H1 (cell line): ENCODE results near the gene PDK2.
A peak's percentile ranks its signal among the peaks of the same experiment; 100 is the strongest.

Experiments
- CBX8 ChIP-seq: fragments of 300-800, 300-1000 bp; sonication (generic); IDR thresholded peaks from 2 replicates; pipeline ENCODE4 v1.7.1; 2016; ENCODE audit warnings: low read depth, low read length, borderline replicate concordance
- CTCF ChIP-seq, 3 experiments: IDR thresholded peaks; 1 replicate in 2 of 3; 2 replicates in 1 of 3; pipeline versions ENCODE4 v1.5.1 to v1.6.1; 2011; ENCODE audit warnings: low read length in 3 of 3, mild to moderate bottlenecking in 3 of 3, inconsistent platforms in 2 of 3, low read depth in 1 of 3, moderate library complexity in 1 of 3; ENCODE audit not compliant: insufficient read depth in 1 of 3; ENCODE audit errors: control extremely low read depth in 1 of 3
- HDAC6 ChIP-seq: IDR thresholded peaks from one replicate; pipeline ENCODE4 v1.7.1; 2012; ENCODE audit warnings: low read depth, mild to moderate bottlenecking, inconsistent platforms, low read length, moderate library complexity
- KDM1A ChIP-seq: fragments of 200-600, 300-600 bp; sonication (generic); IDR thresholded peaks from 2 replicates; pipeline ENCODE4 v1.7.1; 2016; ENCODE audit warnings: mild to moderate bottlenecking, low read length, borderline replicate concordance
- POLR2AphosphoS5 ChIP-seq: IDR thresholded peaks from 2 replicates; pipeline ENCODE4 v1.6.1; 2011; ENCODE audit warnings: low read depth, low read length
- RAD21 ChIP-seq, 2 experiments: IDR thresholded peaks in 1 of 2; conservative IDR thresholded peaks in 1 of 2; 2 replicates each; pipeline ENCODE4 v1.6.1; 2011; ENCODE audit warnings: low read depth in 2 of 2, low read length in 2 of 2, improper control_type of control experiment in 1 of 2, inconsistent platforms in 1 of 2, mild to moderate bottlenecking in 1 of 2, moderate library complexity in 1 of 2
- TEAD4 ChIP-seq: IDR thresholded peaks from 2 replicates; pipeline ENCODE4 v1.6.1; 2012; ENCODE audit warnings: low read depth, low read length, inconsistent platforms, mixed read lengths
- ZNF274 ChIP-seq: IDR thresholded peaks from 2 replicates; pipeline ENCODE4 v1.7.0; 2012; ENCODE audit warnings: low read length, borderline replicate concordance; ENCODE audit errors: extremely low read depth

- no peak for TF ChIP-seq CBX8
- TF ChIP-seq ZNF274: no peak
- peak; percentile 70 to 83 (median 75) for TF ChIP-seq CTCF (IDR thresholded peaks at IDR 0.05; ENCODE audit: control extremely low read depth in 1 of 3, insufficient read depth in 1 of 3, low read depth in 1 of 3, low read length in 3 of 3)
- TF ChIP-seq HDAC6: no peak
- TF ChIP-seq KDM1A: peak; percentile 50
- TF ChIP-seq RAD21 (IDR thresholded peaks at IDR 0.05 in 1 of 2, conservative IDR thresholded peaks at IDR 0.05 in 1 of 2; ENCODE audit: low read depth in 2 of 2, low read length in 2 of 2): peak; percentile 28 to 62
- no peak for TF ChIP-seq TEAD4
- TF ChIP-seq POLR2AphosphoS5: peak; percentile 30; the same call in 1 of the 2 replicates
Measured at GRCh38 chr17:50117202-50118051, 22.3 kb downstream of the PDK2 start.
